NCI-H1436 treated with DMSO at 0.1 percent for 48 hours (cell line): ENCODE results near the gene AKAP6.

Experiments
- DNase-seq: peaks from one replicate; lab custom pipeline; 2025; lab: John Stamatoyannopoulos, UW

The AKAP6 gene

DNA sequence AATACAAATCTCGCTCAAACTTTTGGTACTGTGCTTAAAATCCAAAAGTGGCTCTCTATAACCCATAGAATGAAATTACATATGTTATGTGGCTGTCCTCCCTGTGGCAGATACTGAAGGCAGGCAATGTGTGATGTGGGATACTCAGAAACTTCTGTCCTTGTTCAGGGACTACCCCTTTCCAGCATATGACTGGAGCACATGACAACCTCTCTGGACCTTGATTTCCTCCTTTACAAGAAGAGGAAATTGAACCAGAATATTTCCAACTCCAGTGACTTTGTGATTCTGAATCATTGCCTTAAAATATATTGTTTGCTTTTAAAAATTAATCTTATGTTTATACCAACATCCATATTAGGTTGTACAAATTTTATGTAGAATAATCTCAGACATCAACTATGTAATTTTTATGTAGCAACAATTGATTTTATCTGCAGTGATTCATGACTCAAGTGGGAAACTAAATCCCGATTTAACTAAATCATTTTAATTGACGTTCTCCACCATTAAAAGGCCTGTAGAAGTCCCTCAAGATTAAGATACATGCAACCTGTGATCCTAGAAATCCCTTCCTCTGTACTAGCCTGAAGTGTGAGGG is 162.4 kb downstream of the AKAP6 start:
- DNase-seq: no peak

DNA sequence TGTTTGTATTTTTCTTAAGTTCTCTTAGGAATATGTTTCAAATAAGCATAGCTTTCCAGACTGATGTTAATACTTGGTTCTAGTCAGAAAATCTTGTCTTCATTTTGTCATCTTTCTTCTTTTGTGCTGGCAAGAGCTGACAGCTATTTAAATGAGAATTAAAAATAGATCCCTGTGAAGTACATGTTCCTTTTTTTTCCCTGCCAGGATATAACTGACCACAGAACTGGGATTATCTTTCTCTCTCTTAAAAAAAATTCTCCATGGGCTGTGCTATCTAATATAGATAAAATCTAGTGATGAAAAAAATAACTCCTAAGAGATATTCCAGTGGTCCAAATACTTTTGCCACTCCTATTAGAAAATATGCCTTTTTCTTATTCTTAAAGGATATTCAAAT is 163.4 kb downstream of the AKAP6 start:
- DNase-seq: no peak

DNA sequence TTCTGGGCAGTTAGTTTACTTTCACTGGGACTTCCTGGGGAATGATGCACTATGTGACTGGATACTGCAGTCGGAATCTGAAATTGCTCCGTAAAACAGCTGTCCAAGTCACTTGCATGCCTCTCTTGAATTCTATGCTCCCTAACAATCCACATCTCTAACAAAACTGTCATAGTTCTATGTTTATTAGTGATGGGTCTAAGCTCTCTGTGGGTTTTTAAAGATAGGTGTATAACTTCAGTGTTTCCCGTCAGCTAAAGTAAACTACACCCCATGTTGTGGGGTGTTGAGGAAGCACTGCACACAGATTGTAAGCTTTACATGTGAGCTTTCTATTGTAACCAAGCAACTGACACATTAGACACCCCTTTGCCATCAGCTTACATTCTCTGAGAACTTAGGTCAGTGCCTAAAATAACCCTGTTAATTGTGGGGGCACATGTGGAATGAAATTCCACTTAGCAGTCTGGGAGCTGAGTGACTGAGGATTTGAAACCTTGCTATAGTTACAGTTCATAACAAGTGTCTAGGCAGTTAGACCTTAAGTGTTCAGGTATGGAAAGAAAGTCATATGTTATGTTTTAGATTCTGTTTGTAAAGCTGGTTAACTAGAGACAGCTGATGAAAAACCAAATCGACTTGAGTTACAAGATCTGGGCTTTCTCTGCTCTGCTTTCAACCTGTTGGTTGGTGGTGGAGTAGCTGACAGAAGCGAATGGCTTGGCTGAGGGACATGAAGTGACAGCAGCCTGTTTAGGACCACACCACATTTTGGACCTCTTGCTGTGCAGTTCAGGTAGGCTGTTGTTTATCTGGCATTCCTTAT is 165.7 kb downstream of the AKAP6 start:
- DNase-seq: no peak

DNA sequence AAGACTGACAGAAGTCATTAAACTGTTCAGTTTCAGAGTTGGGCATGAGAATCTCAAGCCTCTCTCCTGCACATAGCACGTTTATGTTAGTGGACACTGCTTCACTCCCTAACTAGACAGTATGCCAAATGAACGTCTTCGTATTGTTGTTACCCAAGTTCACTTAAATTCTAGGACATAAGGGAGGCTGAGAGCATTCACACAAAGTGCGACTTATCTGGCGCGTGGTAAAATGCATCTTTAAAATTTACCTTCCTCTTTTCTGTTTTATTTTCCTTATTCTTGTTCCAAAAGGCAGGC is 166.3 kb downstream of the AKAP6 start:
- DNase-seq: no peak

DNA sequence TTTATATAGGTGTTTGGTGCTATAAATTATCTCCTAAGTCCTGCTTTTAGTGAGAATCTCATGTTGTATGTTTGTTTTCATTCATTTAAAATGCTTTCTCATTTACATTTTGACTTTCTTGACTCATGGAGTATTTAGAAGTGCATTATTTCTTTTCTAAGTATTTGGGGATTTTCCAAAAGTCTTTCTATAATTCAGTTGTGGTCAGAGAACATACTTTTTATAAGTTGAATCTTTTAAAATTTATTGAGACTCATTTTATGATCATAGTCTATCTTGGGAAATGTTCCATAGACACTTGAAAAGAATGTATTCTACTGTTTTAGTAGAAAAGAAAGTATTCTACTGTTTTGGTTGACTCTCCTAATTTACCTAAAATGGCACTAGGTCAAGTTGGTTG is 168.2 kb downstream of the AKAP6 start:
- DNase-seq: no peak

DNA sequence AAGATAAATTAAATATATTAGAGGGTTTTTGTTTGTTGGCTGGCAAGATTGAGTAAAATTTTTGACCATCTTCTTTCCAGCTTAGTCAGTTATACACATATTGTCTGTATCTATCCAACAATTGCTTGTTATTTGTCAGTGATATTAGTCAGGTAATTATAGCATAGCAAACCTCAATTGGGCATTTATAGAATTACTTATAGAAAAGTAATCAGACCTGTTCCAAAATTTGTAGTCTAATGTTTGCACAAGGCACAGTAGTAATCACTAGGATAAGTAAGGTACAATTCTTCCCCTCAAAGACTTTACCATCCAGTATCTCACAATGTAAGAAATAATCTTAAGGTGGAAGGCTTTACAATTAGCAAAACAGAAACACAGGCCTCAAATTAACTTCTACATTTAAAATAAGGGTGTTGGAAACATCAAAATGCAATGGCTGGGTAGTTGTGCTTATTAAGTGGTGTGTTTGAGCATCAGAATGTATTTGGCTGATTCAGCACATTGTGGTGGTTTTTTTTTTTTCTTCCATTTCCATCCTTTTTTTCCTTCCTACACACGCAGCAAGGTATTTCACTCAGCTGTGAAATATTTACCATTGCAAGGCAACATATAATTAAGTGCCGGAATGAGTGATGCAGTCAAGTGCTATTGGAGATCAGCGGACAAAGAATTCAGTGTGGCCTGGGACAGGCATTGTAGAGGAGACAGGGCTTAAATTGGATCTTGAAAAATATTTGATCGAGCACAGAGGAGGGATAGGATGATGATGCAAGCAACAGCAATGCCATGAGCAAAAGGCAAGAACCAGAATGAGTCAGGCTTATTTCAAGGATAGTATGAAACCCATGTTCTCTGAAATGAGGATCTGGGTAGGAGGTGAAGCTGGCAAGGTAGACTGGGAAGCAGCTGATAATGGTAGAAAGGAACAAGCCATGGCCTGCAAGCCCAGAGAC is 178.2 kb downstream of the AKAP6 start:
- DNase-seq: no peak

DNA sequence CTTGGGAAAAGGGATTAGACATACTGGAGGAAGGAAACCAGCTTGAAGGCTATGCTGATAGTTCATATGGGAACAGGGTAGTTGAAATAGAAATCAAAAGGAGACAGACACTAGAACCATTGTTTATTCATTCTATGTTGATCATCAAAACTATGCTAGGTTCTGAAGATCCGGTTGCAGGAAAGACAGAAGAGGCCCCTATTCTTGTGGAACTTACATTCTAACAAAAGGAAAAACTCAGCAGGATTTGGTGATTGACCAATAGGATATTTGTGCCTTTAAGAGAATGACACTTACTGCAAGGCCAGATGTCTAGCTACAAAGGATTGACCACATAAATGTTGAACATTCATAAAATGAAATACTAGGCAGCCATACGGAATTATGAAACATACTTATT is 179.2 kb downstream of the AKAP6 start:
- no peak for DNase-seq

DNA sequence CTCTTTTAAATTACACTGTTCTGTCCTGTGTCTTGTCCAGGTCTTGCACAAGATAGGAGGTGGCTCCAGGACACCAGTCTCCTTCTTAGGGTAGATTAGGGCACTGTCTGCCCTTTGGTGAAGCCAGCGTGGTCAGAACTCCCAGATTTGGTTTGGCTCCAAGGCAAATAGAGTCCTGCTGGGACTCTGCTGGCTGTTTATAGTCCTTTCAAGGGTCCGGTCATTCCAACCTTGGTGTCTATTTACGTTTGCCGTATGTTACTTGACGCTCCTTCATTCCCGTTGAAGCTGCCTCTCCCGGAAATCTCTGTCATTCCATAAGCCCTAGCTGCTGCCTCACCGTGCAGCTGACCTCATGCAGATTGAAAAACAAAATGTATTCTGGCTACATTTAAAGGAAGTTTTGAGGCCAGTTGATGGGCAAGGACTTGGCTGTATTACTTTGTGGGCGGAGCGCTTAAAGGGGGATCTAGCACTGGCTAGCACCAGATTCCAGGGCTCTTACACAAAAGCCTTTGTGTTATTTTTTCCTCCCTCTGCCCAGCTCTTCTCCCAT is 180.6 kb downstream of the AKAP6 start:
- no peak for DNase-seq

DNA sequence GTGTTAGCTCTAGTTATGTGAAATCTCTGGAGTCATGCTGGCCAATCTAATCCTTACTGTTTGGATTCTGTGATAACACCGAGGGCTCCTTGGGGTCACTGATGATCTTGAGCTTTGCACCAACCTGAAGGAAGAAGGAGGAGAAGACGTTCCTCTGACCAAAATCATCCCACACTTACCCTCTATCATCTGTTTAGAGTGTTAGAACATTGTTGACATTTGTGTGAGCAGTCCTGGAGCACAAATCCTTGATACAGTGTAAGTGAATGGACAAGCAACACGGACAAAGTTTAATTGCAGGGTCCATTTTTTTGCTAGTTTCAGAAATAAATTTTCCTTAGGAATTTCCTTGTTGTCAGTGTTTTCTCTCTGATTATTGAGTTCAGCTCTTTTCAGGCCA is 181.7 kb downstream of the AKAP6 start:
- no peak for DNase-seq

DNA sequence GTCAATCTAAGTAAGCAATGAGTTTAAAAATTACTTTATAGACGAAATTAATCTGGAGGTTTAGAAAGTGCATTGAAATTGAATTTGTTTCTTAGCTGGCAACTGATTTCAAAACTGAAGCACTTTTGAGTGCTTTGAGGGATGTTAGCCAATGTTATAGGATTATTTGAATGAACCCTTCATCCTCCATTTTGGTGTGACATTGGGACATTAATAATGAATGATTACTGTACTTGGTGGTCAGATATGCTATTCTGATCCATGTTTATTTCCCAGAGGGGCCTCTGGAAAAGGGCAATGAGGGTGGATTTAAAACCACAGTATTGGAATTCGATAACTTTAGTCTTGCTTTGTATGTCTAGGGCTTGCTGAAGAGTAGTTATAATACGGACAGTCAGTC is 183.2 kb downstream of the AKAP6 start:
- no peak for DNase-seq

DNA sequence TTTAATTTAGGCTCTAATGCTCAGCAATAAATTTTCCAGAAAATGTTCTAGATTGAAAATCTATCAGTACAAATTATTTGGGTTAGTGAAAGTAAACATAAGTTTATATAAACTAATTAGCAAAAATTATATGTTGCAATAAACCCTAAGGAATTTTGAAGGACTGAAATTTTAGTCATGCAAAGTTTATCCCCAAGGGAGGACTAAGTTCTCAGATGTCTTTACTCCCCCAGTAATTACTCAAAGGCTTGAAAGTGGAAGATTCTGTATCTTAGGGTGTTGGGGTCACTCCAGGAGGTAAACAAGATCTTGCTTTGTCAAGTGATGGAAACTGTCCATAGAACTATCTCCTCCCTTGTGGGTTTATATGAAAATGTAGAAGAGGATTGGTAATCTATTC is 183.7 kb downstream of the AKAP6 start:
- DNase-seq: no peak

DNA sequence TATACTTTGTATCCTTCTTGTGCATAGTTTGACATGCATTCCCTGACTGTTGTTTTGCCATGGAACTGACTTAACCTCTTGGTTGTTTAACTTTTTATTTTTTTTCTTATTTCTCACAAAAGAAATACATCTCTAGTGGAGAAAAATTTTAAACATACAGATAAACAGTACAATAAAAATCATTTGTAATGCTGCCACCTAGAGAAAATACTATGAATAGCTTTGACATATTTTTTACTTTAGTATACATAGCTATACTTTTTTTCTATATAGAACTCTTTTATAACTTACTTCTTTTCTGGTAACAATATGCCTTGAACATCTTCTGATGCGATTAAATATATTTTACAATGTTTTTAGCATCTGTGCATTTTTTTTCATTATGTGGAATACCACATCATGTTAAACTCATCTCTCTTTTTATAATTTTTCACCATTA is 184.5 kb downstream of the AKAP6 start:
- DNase-seq: no peak

DNA sequence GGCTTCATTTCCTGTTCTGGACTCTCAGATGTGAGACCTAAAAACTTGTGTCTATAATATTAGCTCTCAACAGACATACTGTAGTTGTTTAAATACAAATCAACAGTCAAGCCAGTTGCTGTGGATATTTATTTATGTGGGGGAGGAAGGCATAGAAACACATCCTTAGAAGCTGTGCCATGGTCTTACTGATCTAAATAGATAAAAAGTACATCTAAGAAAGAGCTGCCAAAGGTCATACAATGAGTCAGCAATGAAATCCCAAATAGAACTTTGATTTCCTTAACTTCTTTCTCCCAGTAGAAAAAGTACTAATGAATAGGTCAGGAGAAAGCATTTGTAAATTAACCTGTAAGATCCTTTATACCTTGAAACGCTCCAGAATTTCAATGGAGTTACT is 185.1 kb downstream of the AKAP6 start:
- no peak for DNase-seq

DNA sequence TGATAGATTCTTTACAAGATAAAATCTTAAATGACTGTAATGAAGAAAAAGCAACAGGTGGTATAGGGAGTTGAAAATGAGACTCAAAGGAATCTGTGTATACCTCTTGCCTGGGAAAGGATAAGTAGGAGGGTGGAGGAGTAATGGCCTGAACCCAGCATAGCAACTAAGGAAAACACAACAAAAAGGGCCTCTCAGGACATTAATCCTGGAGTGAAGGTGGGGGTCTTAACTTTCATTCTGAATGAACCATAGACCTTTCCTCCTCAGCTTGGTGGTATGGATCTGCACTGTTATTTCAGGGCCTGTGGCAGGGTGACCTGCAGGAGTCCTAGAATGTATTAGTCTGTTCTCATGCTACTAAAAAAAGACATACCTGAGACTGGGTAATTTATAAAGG is 185.6 kb downstream of the AKAP6 start:
- no peak for DNase-seq

DNA sequence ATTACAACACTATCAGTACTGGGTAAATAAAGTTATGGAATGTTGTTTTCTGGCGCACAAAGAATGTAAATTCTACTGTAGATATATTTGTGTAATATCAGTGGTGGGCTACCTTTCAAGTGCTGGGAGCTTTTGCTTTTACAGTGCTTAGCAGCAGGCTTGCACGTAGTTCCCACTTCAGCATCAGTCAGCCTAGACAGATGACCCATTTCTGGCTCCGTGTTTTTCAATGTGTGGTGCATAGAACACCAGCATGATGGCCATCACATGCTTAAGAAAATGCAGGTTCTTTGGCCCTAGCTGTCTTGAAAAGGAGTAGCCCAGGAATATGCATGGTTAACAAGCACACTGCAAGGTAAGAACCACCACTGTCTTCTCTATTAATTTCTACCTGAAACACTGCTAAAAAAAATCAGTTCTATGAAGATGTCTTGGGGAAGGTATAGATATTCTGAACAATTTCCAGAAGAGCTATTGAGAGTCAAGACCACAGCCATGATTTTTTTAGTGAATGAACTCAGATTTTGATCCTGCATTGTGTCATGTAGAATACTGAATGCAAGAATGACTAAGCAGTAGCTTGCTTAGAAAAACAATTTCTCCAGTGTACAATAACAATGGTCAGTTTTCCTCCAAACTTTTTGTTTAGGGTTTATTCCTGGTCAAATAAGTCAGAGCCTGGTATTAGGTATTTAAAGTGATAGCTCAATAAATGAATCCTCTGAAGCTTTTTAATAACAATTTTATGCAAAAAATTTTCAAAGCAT is 195.7 kb downstream of the AKAP6 start:
- DNase-seq: no peak

DNA sequence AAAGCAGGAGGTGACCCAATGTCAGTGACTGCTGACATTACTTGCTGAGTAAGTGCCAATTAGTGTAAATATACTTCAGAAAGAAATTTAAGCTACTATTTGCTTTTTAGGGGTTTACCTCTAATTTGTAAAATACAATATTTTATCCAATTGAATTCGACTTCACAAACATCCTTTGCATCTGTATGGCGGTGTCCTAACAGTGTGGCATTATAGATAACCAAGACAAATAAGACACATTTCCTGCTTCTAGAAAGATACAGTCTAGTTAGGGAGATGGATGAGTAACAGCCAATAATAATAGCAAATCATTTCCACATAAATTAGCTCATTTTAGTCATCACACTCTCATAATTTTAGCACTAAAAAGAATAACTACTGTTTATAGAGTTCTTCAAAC is 196.5 kb downstream of the AKAP6 start:
- DNase-seq: no peak

DNA sequence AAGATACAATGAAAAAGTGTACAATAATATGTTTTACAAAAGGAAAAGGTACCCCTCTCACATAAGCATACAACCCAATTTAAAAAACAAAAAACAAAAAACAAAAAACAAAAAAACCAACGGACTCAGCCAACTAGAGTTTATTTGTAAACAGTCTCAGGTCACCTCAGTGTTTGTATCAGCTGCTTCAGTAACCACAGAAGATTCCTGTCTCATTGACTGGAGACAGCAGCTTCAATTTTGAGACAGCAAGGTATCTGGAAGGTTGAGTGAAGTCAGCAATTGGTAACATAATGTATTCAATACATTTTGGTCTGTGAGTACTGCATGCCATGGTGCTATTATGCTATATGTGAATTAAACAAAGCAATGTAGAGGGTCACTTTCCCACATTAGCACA is 201.7 kb downstream of the AKAP6 start:
- DNase-seq: no peak

DNA sequence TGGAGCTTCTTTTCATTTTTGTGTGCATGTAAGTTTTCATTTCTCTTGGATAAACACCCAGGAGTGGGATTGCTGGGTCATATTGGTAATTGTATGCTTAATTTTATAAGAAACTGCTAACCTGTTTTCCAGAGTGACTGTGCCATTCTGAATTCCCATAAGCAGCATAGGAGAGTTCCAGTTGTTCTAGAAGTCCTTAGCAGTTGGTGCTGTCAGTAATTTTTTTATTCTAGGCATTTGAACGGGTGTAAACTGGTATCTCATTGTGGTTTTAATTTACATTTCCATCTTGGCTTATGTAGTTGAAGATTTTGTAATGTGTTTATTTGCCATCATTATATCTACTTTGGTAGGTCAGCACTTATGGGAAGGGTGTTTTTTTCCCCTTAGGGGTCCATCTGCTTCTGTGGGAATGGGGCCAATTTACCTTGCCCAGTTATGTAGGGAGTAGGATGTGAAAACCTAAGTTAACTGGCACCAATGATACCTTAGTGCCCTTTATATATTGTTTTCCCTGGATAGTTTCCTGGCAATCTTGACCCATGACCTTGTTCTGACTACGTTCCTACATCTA is 202.9 kb downstream of the AKAP6 start:
- DNase-seq: no peak

DNA sequence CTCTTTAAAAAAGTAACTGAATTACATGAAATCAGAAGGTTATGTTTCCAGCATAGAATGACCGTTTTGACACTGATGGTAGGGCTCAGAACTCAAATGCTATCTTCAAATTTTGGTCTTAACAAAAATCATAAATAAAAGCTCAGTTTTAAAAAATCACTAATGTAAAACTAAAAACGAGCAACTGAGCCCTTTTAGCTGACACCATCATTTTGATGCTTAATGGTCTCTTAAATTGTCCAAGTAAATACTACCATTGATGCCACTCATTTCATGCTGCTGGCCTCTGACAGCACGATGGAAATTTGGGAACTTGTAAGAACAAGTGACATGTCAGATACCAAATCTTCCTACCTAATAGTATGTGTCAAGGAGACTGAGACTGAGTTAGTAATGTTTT is 205.0 kb downstream of the AKAP6 start:
- DNase-seq: no peak

DNA sequence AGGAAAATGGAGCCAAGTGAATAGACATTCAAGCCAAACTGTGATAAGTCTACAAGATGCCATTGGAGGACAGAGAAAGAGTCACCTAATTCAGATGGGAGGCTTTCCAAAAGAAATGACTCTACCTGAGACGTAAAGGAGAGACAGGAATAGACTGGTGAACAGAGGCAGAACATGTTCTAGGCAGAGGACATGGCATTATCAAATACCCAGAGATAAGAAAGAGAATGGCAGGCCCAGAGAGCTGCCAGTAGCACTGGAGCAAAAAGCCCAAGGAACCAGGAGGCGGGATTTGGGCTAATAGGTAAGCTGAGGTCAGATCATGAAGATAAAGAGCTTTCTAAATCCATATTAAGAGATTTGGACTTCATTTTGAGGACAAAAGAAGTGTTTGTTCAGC is 207.1 kb downstream of the AKAP6 start:
- no peak for DNase-seq

DNA sequence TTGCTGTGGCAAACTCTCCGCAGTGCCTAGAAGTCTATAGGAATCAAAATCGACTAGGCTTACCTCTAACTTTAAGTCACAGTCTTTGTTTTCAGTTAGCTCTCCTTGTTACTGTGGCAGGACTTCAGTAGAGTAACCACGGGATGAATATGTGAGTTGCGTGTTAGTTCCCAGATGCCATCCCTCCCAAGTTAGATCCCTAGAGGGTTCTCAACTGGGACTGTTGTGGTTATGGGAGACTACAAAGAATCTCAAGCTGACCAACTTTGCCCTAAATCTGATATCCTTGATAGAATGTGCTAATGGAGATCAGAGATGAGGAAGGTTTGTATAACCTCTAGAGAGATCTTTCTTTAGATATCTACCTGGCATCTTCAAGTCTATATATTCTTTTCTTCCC is 208.1 kb downstream of the AKAP6 start:
- DNase-seq: no peak

DNA sequence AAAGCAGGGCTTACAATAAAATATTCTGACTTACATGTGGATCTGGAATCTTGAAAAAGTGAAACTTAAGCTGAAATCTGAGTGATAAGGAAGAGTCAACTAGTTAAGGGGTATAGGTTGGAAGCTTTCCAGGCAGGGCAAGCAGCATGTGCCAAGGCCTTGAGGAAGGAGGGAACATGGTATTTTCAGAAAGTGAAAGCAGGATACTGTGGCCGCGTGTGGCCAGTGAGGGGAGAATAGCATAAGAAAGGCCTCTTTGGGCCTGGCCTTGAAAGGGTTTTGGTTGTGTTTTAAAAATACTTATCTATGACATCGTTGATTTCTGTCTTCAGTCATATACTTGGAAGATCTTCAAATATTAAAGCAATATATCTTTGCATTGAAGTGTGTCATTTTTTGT is 213.4 kb downstream of the AKAP6 start:
- DNase-seq: no peak
